GM12892 (cell line): Measurements from ENCODE around the gene CTSC.

ENCODE experiments used
- POLR2A ChIP-seq: IDR thresholded peaks from 2 replicates; pipeline ENCODE4 v1.6.1; 2011; ENCODE audit warnings: low read depth, low read length, control low read depth
- POLR2AphosphoS5 ChIP-seq: IDR thresholded peaks from 2 replicates; pipeline ENCODE4 v1.6.1; 2011; ENCODE audit warnings: low read depth, low read length, control low read depth
- TAF1 ChIP-seq: IDR thresholded peaks from 2 replicates; pipeline ENCODE4 v1.6.1; 2011; ENCODE audit warnings: low read depth, mild to moderate bottlenecking, control low read depth, low read length, borderline replicate concordance

DNA sequence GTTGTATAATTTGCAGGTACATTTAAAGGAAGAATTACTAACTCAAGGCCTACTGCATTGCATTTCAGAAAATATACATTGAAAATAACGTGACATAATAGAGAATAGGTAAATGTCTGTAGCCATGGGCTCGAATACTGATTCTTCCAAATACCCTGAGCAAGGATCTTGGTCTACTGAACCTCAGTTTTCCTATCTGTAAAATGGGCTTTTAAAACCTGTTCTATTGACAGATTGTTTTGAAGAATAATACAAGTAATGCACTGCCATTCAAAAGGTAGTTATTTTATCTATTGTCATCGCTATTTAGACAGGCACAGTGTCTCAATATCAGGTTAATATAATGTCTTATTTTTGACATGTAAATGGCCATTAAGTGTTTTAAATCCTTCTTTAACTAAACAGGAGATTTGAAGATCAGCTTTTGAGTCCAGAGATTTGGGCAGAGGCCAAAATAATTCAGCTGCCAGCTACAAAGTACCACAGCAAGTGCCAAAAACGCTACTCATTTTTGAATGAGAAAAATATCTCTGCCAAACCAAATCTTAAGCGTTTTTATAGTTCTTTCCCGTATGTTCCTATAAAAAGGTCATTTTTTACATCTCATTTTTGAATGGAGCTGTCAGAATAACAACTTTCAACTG lies 56.7 kb downstream of the CTSC start:
- no peak for TF ChIP-seq POLR2AphosphoS5
- TF ChIP-seq POLR2A: no peak
- TF ChIP-seq TAF1: no peak
